ENCODE data around the gene ARRDC5. TPM values are rescaled to one million over a fixed set of nuclear protein-coding genes. Genes with fewer than 3 reads are reported as not detected.

The ARRDC5 gene
- total and polyA plus RNA-seq, 2 of the 13 experiments (the other 11 are each of a cell fraction or from before 2014, with no cell fraction given) = not detected

GRCh38 chr19:4866595-4867424, 35.9 kb downstream of the ARRDC5 start (continued):
- TF ChIP-seq PCBP2 (optimal IDR thresholded peaks at IDR 0.05; ENCODE audit: low read depth, low read length, poor library complexity, severe bottlenecking) = no peak
- no peak for TF ChIP-seq ZNF280B (CRISPR knock-in tag; IDR thresholded peaks at IDR 0.05; ENCODE audit: borderline replicate concordance)
- 0 out of 2 replicates have a peak, but pooled peaks have one; percentile 40 for TF ChIP-seq ZZZ3 (CRISPR knock-in tag; IDR thresholded peaks at IDR 0.05; ENCODE audit: borderline replicate concordance)
- TF ChIP-seq PREB (CRISPR knock-in tag; IDR thresholded peaks at IDR 0.05) = no peak
- TF ChIP-seq NFIC (IDR thresholded peaks at IDR 0.05; ENCODE audit: low read length) = no peak
- no peak for TF ChIP-seq ZNF550 (CRISPR knock-in tag; IDR thresholded peaks at IDR 0.05; ENCODE audit: borderline replicate concordance)
- TF ChIP-seq YEATS2 (CRISPR knock-in tag; IDR thresholded peaks at IDR 0.05; ENCODE audit: borderline replicate concordance) = no peak
- no peak for TF ChIP-seq ZNF138 (CRISPR knock-in tag; IDR thresholded peaks at IDR 0.05; ENCODE audit: low read depth)
- TF ChIP-seq MYNN (CRISPR knock-in tag; IDR thresholded peaks at IDR 0.05; ENCODE audit: low read depth) = peak; percentile 80; the same call in 1 of the 2 replicates
- no peak for TF ChIP-seq SMARCC2 (IDR thresholded peaks at IDR 0.05)
- TF ChIP-seq ZNF619 (CRISPR knock-in tag; IDR thresholded peaks at IDR 0.05) = no peak
- no peak for TF ChIP-seq HCFC1 (IDR thresholded peaks at IDR 0.05; ENCODE audit: low read depth, low read length)
- no peak for TF ChIP-seq RFX1 (IDR thresholded peaks at IDR 0.05)
- TF ChIP-seq ZBTB4 (CRISPR knock-in tag; IDR thresholded peaks at IDR 0.05; ENCODE audit: borderline replicate concordance) = 0 out of 2 replicates have a peak, but pooled peaks have one; percentile 56
- no peak for TF ChIP-seq ARNT (IDR thresholded peaks at IDR 0.05)
- TF ChIP-seq ZNF343 (CRISPR knock-in tag; IDR thresholded peaks at IDR 0.05) = no peak; the same call in 1 of the 2 replicates
- no peak for TF ChIP-seq MED1 (CRISPR knock-in tag; IDR thresholded peaks at IDR 0.05)
- no peak for TF ChIP-seq GATAD1 (CRISPR knock-in tag; IDR thresholded peaks at IDR 0.05)
- TF ChIP-seq CEBPG (CRISPR knock-in tag; IDR thresholded peaks at IDR 0.05) = no peak
- no peak for TF ChIP-seq GPN1 (CRISPR knock-in tag; IDR thresholded peaks at IDR 0.05; ENCODE audit: borderline replicate concordance)
- TF ChIP-seq TEAD3 (CRISPR knock-in tag; optimal IDR thresholded peaks at IDR 0.05; ENCODE audit: borderline replicate concordance) = no peak
- TF ChIP-seq PITX1 (CRISPR knock-in tag; IDR thresholded peaks at IDR 0.05) = peak; percentile 31; the same call in 1 of the 2 replicates
- no peak for TF ChIP-seq ZNF747 (CRISPR knock-in tag; IDR thresholded peaks at IDR 0.05; ENCODE audit: borderline replicate concordance)
- TF ChIP-seq PTBP1 (IDR thresholded peaks at IDR 0.05; ENCODE audit: low read depth, low read length, poor library complexity, severe bottlenecking) = peak; percentile 43
